K562 (cell line): ENCODE results near the gene TMEM207. TPM values are rescaled to one million over a fixed set of nuclear protein-coding genes. Genes with fewer than 3 reads are reported as not detected.
A peak's percentile ranks its signal among the peaks of the same experiment; 100 is the strongest.

Experiments used
- ATAC-seq: fragments of 200-7000 bp; cut with Tn5 transposase; 3 replicates; pipeline ENCODE4 v1.9.1; 2020; ENCODE audit warnings: moderate library complexity
- BruUV-seq: library from RNA; stranded (reverse); fragments of 400-500 nt; replicated peaks from 2 replicates; lab custom pipeline; 2021; lab: Mats Ljungman, UMichigan
- CTCF ChIA-PET: fragments of 300-600 bp; formaldehyde crosslinking; extraction: SDS; loops from one replicate; lab custom pipeline; 2021; ENCODE audit warnings: low intra/inter-chr PET ratio; lab: Yijun Ruan, JAX
- POLR2A ChIA-PET: fragments of 300-600, 350-650 bp; sonication (Branson Sonifier 250); formaldehyde crosslinking; extraction: SDS; loops from one replicate; lab custom pipeline; 2021; ENCODE audit warnings: antibody characterized with exemption, inconsistent platforms; lab: Yijun Ruan, JAX
- DNase-seq, 4 experiments: peaks; one replicate each; pipeline versions ENCODE4 v3.0.0 to v3.0.0-alpha.2; 2011 to 2018; ENCODE audit warnings: low spot score in 3 of 4, mixed read lengths in 3 of 4; ENCODE audit errors: extremely low read depth in 1 of 4
- FAIRE-seq: peaks from 2 replicates; lab custom pipeline; 2011; peaks lifted over from hg19 to GRCh38; lab: Jason Lieb, UNC
- H2AFZ ChIP-seq: 2 replicates; pipeline ENCODE4 v1.6.0; 2011; ENCODE audit warnings: low read depth, low read length, control low read depth, inconsistent platforms
- H3K27ac ChIP-seq: fragments of 200-600 bp; 3 replicates; pipeline ENCODE4 v1.8.0; 2011; ENCODE audit warnings: low read depth, mild to moderate bottlenecking, control low read depth, inconsistent platforms, low read length, moderate library complexity, mixed read lengths; ENCODE audit errors: extremely low read depth
- H3K27me3 ChIP-seq, 2 experiments: fragments of 300-600 bp in 1 of 2; 2 replicates in 1 of 2; 3 replicates in 1 of 2; pipeline versions ENCODE4 v1.6.0 to v1.8.0; 2011; ENCODE audit warnings: inconsistent platforms in 2 of 2, low read length in 2 of 2, mild to moderate bottlenecking in 1 of 2, mixed read lengths in 1 of 2, moderate library complexity in 1 of 2; ENCODE audit not compliant: control insufficient read depth in 2 of 2, insufficient read depth in 2 of 2
- H3K36me3 ChIP-seq: fragments of 300-600 bp; 3 replicates; pipeline ENCODE4 v1.8.0; 2011; ENCODE audit warnings: mild to moderate bottlenecking, low read length, inconsistent platforms; ENCODE audit not compliant: control insufficient read depth, insufficient read depth
- H3K4me1 ChIP-seq, 2 experiments: fragments of 200-600 bp in 1 of 2; replicated peaks in 1 of 2; 2 replicates in 1 of 2; 3 replicates in 1 of 2; pipeline versions ENCODE4 v1.5.1 to v1.8.0; 2011; ENCODE audit warnings: inconsistent platforms in 2 of 2, low read length in 2 of 2, mild to moderate bottlenecking in 1 of 2, mixed read lengths in 1 of 2, moderate library complexity in 1 of 2; ENCODE audit not compliant: control insufficient read depth in 2 of 2, insufficient read depth in 2 of 2
- H3K4me2 ChIP-seq: 2 replicates; pipeline ENCODE4 v1.6.1; 2011; ENCODE audit warnings: low read length, control low read depth, inconsistent platforms, mixed read lengths; ENCODE audit not compliant: insufficient read depth
- H3K4me3 ChIP-seq: fragments of 200-600 bp; sonication (generic), shearing (Covaris generic); 2 replicates; pipeline ENCODE4 v1.5.1; 2016; ENCODE audit warnings: control low read depth, inconsistent platforms
- H3K79me2 ChIP-seq: fragments of 200-600 bp; 3 replicates; pipeline ENCODE4 v1.8.0; 2011; ENCODE audit warnings: low read length, inconsistent platforms; ENCODE audit not compliant: control insufficient read depth, insufficient read depth
- H3K9ac ChIP-seq, 2 experiments: 2 replicates each; pipeline versions ENCODE4 v1.6.0 to v1.6.1; 2011; ENCODE audit warnings: low read depth in 2 of 2, low read length in 2 of 2, control low read depth in 1 of 2, inconsistent platforms in 1 of 2, mild to moderate bottlenecking in 1 of 2, mixed read lengths in 1 of 2; ENCODE audit not compliant: insufficient read depth in 1 of 2
- H3K9me1 ChIP-seq: one replicate; pipeline ENCODE4 v1.6.0; 2011; ENCODE audit warnings: inconsistent platforms, mild to moderate bottlenecking, low read length, moderate library complexity; ENCODE audit not compliant: control insufficient read depth, insufficient read depth
- H3K9me3 ChIP-seq: replicated peaks from 2 replicates; pipeline ENCODE4 v1.5.1; 2011; ENCODE audit warnings: low read depth, low read length, inconsistent platforms; ENCODE audit not compliant: control insufficient read depth, insufficient read depth
- H4K20me1 ChIP-seq: replicated peaks from 2 replicates; pipeline ENCODE4 v1.6.1; 2011; ENCODE audit warnings: low read length, inconsistent platforms, mixed read lengths; ENCODE audit not compliant: control insufficient read depth, insufficient read depth
- ELF2 ChIP-seq: fragments of 250-450 bp; sonication (Bioruptor Pico); IDR thresholded peaks from 2 replicates; pipeline ENCODE4 v1.5.0; 2021; ENCODE audit warnings: mild to moderate bottlenecking
- ETS1 ChIP-seq: conservative IDR thresholded peaks from 2 replicates; pipeline ENCODE4 v1.6.1; 2011; ENCODE audit warnings: low read depth, mild to moderate bottlenecking, low read length; ENCODE audit not compliant: control insufficient read depth
- HNRNPLL ChIP-seq: fragments of 200-400 bp; formaldehyde crosslinking; IDR thresholded peaks from 2 replicates; pipeline ENCODE4 v1.6.1; 2017; ENCODE audit warnings: low read length, low read depth, mild to moderate bottlenecking; ENCODE audit not compliant: poor library complexity, severe bottlenecking
- NEUROD1 ChIP-seq: fragments of 150-350 bp; IDR thresholded peaks from 2 replicates; pipeline ENCODE4 v1.6.1; 2014; ENCODE audit warnings: borderline replicate concordance, low read length, low read depth; ENCODE audit not compliant: partially characterized antibody
- NONO ChIP-seq, 2 experiments: fragments of 200-400 bp in 1 of 2; fragments of 450-650 bp in 1 of 2; formaldehyde crosslinking in 1 of 2; IDR thresholded peaks; 2 replicates each; pipeline ENCODE4 v1.6.1; 2017; ENCODE audit warnings: low read depth in 2 of 2, mild to moderate bottlenecking in 2 of 2, moderate library complexity in 2 of 2, low read length in 1 of 2
- TEAD2 ChIP-seq: fragments of 450-650 bp; IDR thresholded peaks from 2 replicates; pipeline ENCODE4 v1.6.1; 2016; ENCODE audit warnings: missing genetic modification characterization, control low read depth, missing compliant biosample characterization
- ZNF212 ChIP-seq: fragments of 450-650 bp; formaldehyde crosslinking; IDR thresholded peaks from 2 replicates; pipeline ENCODE4 v1.4.0; 2020; ENCODE audit warnings: mild to moderate bottlenecking
- ZNF699 ChIP-seq: fragments of 250-450 bp; sonication (Bioruptor Pico); IDR thresholded peaks from 2 replicates; pipeline ENCODE4 v1.8.0; 2021; ENCODE audit warnings: mild to moderate bottlenecking, moderate library complexity; ENCODE audit not compliant: insufficient replicate concordance
- ZNF780A ChIP-seq: fragments of 250-450 bp; sonication (Bioruptor Pico); IDR thresholded peaks from 2 replicates; pipeline ENCODE4 v1.5.0; 2021; ENCODE audit warnings: mild to moderate bottlenecking
- WGBS: fragments of 100-300 bp; shearing (Covaris generic); methylation state at CpG from one replicate; pipeline ENCODE4 v1.1.6; 2016; ENCODE audit warnings: low coverage, mixed read lengths; ENCODE audit not compliant: insufficient coverage; ENCODE audit errors: missing lambda C conversion rate; 5-methylcytosine and 5-hydroxymethylcytosine counted together
- in situ Hi-C: fragments of 300-500 bp; cut with MboI; formaldehyde crosslinking; loops from 4 replicates; pipeline ENCODE4 v1.15.0; 2018; ENCODE audit warnings: inconsistent platforms, mixed read lengths
- intact Hi-C: fragments of 100-400 bp; cut with micrococcal nuclease; formaldehyde crosslinking; loops from 2 replicates; pipeline ENCODE4 v1.14.2; 2022
- polyA plus RNA-seq, 8 experiments: library from polyadenylated mRNA; depleted of rRNA in 4 of 8; stranded (reverse) in 5 of 8; unstranded in 3 of 8; fragments of >200 nt; fragmentation: Nextera tagmentation in 2 of 8; fragmentation: Illumina TruSeq in 1 of 8; extraction: Ambion mirVana in 2 of 8; extraction: Trizol in 1 of 8; gene quantifications; 2 replicates each; pipeline versions ENCODE4 v1.2.1 to v1.2.3, GENCODE V29; 2011 to 2014; ENCODE audit warnings: inconsistent platforms in 1 of 8, missing spikeins in 1 of 8
- total RNA-seq, 7 experiments: library from RNA; depleted of rRNA in 6 of 7; stranded (reverse); fragments of >200 nt in 6 of 7; fragmentation: Illumina TruSeq in 2 of 7; extraction: Trizol in 2 of 7; gene quantifications; 2 replicates each; pipeline versions ENCODE4 v1.2.1 to v1.2.3, GENCODE V29; 2011 to 2021; ENCODE audit warnings: low replicate concordance in 1 of 7

Gene TMEM207
- total and polyA plus RNA-seq, 9 of the 15 experiments (the other 6 are each of a cell fraction or from before 2014, with no cell fraction given) = 0.04 to 0.10 (median 0.04) TPM; not detected in 4

GRCh38 chr3:190385731-190386688 lies 63.7 kb downstream of the TMEM207 start:
- in situ Hi-C loops (no loop called here), intact Hi-C loops (no loop called here)
- no peaks in the 10 kb centered on the region for H3K4me1 ChIP-seq
- H3K9ac ChIP-seq = no peak overlapping the region
- no peaks in the 10 kb centered on the region for H3K79me2 ChIP-seq
- DNase-seq = no peak
- no TSS peak for BruUV-seq
- no peak for ATAC-seq
- POLR2A ChIA-PET = no interaction called here
- H4K20me1 ChIP-seq = no peaks in the 10 kb centered on the region
- 0% methylated on average over 8 of the region's 8 CpGs for WGBS
- H3K27me3 ChIP-seq = no peaks in the 10 kb centered on the region
- no peaks in the 10 kb centered on the region for H3K36me3 ChIP-seq
- no peak for FAIRE-seq
- H3K4me3 ChIP-seq = no peak overlapping the region
- no peak for TF ChIP-seq NEUROD1
- TF ChIP-seq HNRNPLL = no peak
- no peak for TF ChIP-seq ZNF780A (CRISPR knock-in tag)
- TF ChIP-seq, all 486 proteins: peak for 0
- H3K4me2 ChIP-seq = no peak overlapping the region
- 0 out of 2 replicates have a peak, but pooled peaks cover 1% of the 10 kb centered on the region for H3K9me3 ChIP-seq
- CTCF ChIA-PET = no interaction called here
- H3K27ac ChIP-seq = no peak overlapping the region
- no peak overlapping the region for H2AFZ ChIP-seq
- H3K9me1 ChIP-seq = no peaks in the 10 kb centered on the region

- in situ Hi-C loops (no loop called here), intact Hi-C loops (no loop called here)
- Histone ChIP-seq H2AFZ (no peak overlapping the region), H3K4me2 (no peak overlapping the region), H3K9ac (no peak overlapping the region), H3K4me1 (no peaks in the 10 kb centered on the region), H3K4me3 (no peak overlapping the region), H4K20me1 (no peaks in the 10 kb centered on the region), H3K36me3 (no peaks in the 10 kb centered on the region), H3K79me2 (no peaks in the 10 kb centered on the region), H3K9me1 (no peaks in the 10 kb centered on the region), H3K9me3 (0 out of 2 replicates have a peak, but pooled peaks cover 1% of the 10 kb centered on the region), H3K27ac (no peak overlapping the region), H3K27me3 (no peaks in the 10 kb centered on the region)
- BruUV-seq = no TSS peak
- TF ChIP-seq ELF2 (CRISPR knock-in tag) (no peak), ZNF212 (CRISPR knock-in tag) (no peak), TEAD2 (tag) (no peak), NONO (IDR thresholded peaks at IDR 0.05; ENCODE audit: low read depth in 2 of 2, low read length in 1 of 2) (no peak), ETS1 (no peak), ZNF699 (CRISPR knock-in tag) (no peak)
- DNase-seq = peak in 1 of 4 experiments; percentile 1
- FAIRE-seq = no peak
- 0% methylated on average over 2 of the region's 2 CpGs for WGBS
- ATAC-seq = no peak
- ChIA-PET CTCF (no interaction called here), POLR2A (no interaction called here)
Measured at GRCh38 chr3:190384309-190384756, 65.4 kb downstream of the TMEM207 start.
